HG03342 (cell line): ENCODE data around the gene HMGB4.

ENCODE experiments used
- ATAC-seq: cut with Tn5 transposase; IDR thresholded peaks from one replicate; pipeline ENCODE4 v1.9.1; 2021; ENCODE audit warnings: mild to moderate bottlenecking, moderate library complexity; ENCODE audit not compliant: unreplicated experiment

The HMGB4 gene

DNA sequence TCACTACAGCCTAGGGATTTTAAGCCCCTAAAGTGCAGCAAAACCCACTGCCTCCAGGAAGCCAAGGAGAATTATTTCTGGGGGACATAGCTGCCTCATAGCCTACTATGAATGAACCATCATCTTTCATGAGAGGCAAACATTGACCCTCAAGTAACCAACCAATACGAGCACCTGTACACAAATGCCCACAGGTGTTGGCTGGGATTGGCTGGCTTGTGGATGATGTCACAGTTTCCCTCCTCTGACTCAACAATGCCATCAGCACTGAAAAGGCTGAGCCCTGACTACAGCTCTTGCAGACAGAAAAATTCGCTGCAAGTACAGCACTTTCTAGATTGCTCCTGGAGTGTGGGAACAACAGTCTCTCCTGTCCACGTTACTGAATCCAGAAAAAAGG is at the start of gene HMGB4:
Gene HMGB4 (plus strand): TSS at position 301 of the 400 bp plus-strand sequence. CDS start 113 bp downstream, outside the sequence.
- ATAC-seq, result no peak

GRCh38 chr1:33814166-33814565 is 49.7 kb upstream of the HMGB4 start:
- ATAC-seq, result no peak

- ATAC-seq, result no peak
These were observed 48.8 kb upstream of the HMGB4 start for GRCh38 chr1:33815061-33815460.

DNA sequence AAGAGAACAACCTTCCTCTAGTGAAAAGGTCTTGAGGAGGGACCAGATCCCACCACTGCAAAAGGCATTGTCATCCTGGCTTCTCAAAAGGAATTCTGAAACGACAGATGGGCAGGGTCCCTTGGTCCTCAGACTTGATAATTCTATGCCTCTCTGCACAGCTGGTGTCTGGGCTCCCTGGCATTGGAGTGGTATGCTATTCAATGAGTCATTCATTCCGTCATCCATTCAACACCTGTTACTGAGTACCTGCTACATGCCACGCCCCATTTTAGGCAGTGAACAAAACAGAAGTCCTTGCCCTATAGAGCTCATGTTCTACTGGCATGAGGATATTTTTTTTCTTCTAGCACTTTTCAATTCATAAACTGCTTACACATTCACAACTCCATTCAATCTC is 45.8 kb upstream of the HMGB4 start:
- ATAC-seq, result no peak

- ATAC-seq, result no peak
These were observed 44.5 kb upstream of the HMGB4 start for GRCh38 chr1:33819290-33819912.

DNA sequence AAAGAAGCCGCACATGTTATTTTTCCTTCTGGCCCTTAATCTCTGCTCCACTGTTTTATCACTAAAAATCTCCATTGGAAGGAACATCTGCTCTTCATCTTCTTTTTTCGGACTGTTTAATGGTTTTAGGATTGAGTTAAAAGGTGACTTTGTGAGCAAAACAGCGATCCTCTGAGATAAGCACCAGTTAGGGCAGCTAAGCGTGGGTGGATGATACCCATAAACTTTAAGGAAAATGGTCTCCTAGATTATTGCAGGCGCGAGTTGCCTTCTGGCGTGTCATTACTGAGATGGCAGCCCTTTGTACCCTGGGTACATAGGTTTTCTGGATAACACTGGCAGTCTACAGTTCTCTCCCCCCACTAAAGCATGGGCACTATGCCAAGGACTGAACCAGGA is 44.0 kb upstream of the HMGB4 start:
- ATAC-seq, result no peak

- no peak for ATAC-seq
These were observed 43.1 kb upstream of the HMGB4 start for GRCh38 chr1:33820804-33821203.

DNA sequence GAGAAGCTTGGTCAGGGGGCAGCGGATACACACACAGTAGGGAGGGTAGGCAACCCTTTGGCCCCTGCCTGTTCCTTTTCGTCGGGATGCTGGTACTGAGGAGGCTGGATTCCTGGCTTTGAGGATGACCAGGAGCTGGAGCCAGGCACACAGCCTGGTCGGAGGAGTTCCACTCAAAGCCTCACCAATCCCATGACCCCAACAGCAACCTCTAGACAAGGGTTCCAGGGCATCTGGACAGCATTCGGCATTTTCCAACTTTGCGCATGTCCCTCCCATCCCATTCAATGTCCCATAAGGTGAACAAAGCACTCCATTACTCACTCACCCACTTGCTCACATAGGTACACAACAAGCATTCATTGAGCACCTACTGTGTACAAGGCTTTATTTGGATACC is 42.6 kb upstream of the HMGB4 start:
- ATAC-seq, result no peak

DNA sequence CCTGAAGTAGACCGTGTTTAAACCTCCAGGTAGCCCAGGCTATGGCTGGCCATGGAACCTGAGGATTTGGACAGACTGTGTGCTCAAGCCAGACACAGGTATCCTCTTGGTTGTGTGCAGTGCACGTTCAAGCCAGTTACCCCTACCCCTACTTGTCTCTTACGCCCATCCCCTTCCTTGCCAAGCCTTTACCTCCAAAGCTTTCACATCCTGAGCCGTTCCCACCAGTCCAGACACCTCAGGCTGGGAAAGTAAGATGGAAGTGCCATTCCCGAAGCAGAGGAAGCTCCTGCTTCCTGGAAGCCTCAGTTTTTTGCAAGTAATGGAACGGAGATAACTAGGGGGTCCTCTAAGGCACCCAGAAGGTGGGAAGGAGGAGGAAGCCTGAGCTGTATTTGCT is 41.5 kb upstream of the HMGB4 start:
- ATAC-seq, result no peak

GRCh38 chr1:33823401-33823800 is 40.5 kb upstream of the HMGB4 start:
- no peak for ATAC-seq

DNA sequence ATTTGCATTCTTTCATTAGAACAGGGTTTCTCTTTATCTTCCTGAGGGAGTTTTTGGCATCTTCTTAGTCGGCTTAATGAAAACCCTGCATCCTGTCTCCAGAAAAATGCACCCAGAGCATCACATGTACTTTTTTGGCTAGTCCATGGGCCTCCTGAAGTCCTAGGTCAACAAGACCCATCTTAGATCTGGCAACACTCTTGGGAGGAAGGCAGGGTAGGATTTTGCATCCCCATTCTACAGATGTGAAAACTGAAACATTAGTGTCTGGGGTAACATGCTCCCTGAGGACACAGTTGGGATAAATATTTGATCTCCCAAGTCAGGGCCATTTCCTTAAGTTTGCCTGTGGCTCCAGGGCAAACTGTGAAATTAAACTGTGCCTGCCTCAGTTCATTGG is 40.0 kb upstream of the HMGB4 start:
- ATAC-seq, result no peak

DNA sequence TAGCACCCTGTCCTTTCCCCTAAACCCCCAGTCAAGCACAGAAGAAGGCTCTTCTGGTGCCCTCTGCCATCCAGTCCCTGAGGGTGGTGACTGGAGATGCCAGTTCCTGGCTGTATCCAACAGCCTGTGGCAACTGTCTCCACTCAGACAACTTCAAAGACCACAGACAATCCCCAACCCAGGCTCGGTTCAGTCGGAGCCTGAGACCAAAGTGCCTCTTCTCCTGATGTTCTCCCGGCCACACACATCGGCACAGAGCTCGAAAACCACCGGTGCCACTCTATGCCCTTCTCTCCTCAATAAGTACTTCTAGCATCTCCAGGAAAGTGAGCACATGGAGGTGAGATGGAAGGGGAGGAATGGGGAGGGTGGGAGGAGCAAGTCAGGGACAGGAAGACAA is 39.6 kb upstream of the HMGB4 start:
- ATAC-seq, result no peak

- ATAC-seq, result no peak
These were observed 38.9 kb upstream of the HMGB4 start for GRCh38 chr1:33824971-33825370.

- no peak for ATAC-seq
These were observed 38.4 kb upstream of the HMGB4 start for GRCh38 chr1:33825506-33825905.

DNA sequence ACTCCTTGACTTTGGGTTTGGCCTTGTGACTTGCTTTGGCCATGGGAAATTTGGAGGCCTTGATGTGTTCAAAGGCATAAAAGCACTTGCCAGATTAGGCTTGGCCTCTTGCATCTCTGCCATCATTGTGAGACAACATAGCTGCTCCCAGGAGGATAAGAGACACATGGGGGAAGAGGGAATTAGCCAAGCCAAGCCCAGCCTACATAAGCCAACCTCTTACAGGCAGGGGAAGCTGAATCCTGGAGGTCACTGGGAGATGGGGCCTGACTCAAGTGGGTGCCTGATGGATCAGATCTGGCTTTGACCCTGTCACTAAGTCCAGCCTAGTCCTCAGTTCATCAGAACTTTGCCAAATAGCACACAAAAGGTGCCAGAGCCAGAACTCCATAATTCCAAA is 37.6 kb upstream of the HMGB4 start:
- no peak for ATAC-seq

GRCh38 chr1:33826711-33827110 is 37.2 kb upstream of the HMGB4 start:
- no peak for ATAC-seq

DNA sequence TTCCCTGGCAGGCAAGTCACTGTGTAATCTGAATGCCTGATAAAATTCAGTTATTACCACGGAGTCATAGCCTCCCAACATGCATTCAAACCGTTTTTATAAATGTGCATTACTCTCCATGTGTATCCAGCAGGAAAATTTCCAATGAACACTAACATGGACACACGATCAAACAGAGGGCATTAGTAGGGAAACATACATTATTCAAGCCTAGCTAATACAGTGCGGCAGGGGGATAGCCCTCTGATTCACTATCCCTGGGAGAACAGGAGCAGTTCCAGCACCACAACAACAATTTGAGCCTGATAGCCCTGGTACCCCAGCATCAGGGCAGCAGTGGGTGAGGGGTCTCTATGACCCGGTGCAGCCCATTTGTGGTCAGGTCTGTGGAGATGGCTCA is 35.8 kb upstream of the HMGB4 start:
- no peak for ATAC-seq

DNA sequence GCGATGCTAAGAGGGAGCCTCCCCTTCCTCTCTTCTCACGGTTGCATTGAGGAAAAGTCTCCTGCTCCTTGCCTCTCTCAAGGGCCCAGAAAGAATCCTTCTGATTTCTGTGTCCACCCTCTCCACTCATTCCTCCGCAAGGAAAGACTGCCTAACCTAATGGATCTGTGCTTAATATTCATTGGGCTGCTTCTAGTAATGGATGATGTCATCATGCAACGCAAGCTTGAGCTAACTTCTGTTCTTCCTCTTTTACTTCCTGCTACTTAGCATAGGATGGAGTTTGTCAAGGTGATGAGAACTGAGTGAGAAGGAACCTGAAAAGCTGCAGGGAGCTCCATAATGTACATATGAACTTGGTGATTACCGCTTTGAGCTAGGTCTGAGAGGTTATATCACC is 35.2 kb upstream of the HMGB4 start:
- ATAC-seq, result no peak

GRCh38 chr1:33836911-33837310 is 27.0 kb upstream of the HMGB4 start:
- no peak for ATAC-seq

DNA sequence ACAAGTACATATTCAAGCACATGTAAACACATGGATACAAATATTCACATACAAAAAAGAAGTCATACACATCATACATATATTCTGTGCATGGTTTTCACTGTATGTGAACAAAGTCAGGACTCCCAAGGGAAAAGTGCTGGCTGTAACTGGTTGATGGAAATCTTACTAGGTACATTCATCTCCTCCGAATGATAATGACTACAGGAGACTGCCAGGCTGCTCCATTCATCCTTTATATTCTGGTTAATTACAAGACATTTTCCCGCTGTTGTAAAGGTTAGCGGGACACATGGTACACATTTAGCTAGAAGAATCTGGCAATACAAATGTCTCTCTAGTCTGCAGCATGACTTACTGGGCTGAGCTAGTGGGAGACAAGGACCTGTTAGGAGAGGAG is 26.2 kb upstream of the HMGB4 start:
- ATAC-seq, result no peak

- no peak for ATAC-seq
These were observed 22.4 kb upstream of the HMGB4 start for GRCh38 chr1:33841494-33841893.

GRCh38 chr1:33842348-33842747 is 21.5 kb upstream of the HMGB4 start:
- no peak for ATAC-seq

DNA sequence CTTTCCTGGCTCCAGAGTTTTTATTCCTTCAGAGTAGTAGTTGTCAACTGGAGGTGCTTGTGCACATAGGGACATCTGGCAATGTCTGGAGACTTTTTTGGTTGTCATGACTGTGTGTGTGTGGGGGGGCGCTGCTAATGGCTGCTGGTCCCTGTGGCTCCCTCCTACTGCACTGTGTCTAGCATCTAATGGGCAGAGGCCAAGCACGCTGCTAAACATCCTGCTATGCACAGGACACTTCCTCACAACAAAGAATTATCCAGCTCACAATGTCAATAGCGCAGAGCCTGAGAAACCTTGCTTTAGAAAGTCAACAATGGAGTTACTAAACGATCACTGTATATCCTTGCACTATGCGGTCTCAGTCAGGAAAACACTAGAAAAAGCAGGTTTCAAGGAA is 19.7 kb upstream of the HMGB4 start:
- no peak for ATAC-seq
